H1 (cell line): ENCODE data around the gene RXRA. TPM values are rescaled to one million over a fixed set of nuclear protein-coding genes. Genes with fewer than 3 reads are reported as not detected.

ENCODE experiments used
- CTCF ChIA-PET: fragments of 300-600 bp; sonication (Branson Sonifier 250); formaldehyde crosslinking; loops from one replicate; lab custom pipeline; 2021; ENCODE audit not compliant: partially characterized antibody; lab: Charles Lee
- POLR2A ChIA-PET: fragments of 300-600 bp; sonication (Branson Sonifier 250); formaldehyde crosslinking; loops from one replicate; lab custom pipeline; 2021; ENCODE audit warnings: inconsistent platforms; ENCODE audit not compliant: partially characterized antibody; lab: Charles Lee
- DNase-seq, 2 experiments: peaks; one replicate each; pipeline versions ENCODE4 v3.0.0 to v3.0.0-alpha.2; 2010 to 2022; ENCODE audit warnings: low spot score in 2 of 2, low read depth in 1 of 2, mixed read lengths in 1 of 2
- FAIRE-seq: peaks from 2 replicates; lab custom pipeline; 2011; peaks lifted over from hg19 to GRCh38; lab: Jason Lieb, UNC
- H2AFZ ChIP-seq: 2 replicates; pipeline ENCODE4 v1.8.1; 2012; ENCODE audit warnings: low read length, inconsistent platforms
- H2AK5ac ChIP-seq: 2 replicates; pipeline ENCODE4 v1.6.1; 2013; ENCODE audit warnings: low read depth, low read length
- H2BK120ac ChIP-seq: replicated peaks from 2 replicates; pipeline ENCODE3; 2013; ENCODE audit warnings: low read depth, low read length, inconsistent platforms
- H2BK12ac ChIP-seq: 2 replicates; pipeline ENCODE4 v1.6.1; 2013; ENCODE audit warnings: low read depth, low read length
- H2BK15ac ChIP-seq: 2 replicates; pipeline ENCODE4 v1.6.1; 2013; ENCODE audit warnings: low read length
- H2BK20ac ChIP-seq: 2 replicates; pipeline ENCODE4 v1.6.1; 2013; ENCODE audit warnings: low read length
- H2BK5ac ChIP-seq: 2 replicates; pipeline ENCODE4 v1.6.1; 2013; ENCODE audit warnings: low read depth, low read length
- H3K14ac ChIP-seq: 2 replicates; pipeline ENCODE4 v1.6.1; 2013; ENCODE audit warnings: inconsistent platforms; ENCODE audit not compliant: insufficient read length
- H3K18ac ChIP-seq: 2 replicates; pipeline ENCODE4 v1.6.1; 2013; ENCODE audit warnings: low read length; ENCODE audit errors: extremely low read depth
- H3K23ac ChIP-seq: 2 replicates; pipeline ENCODE4 v1.6.1; 2013; ENCODE audit warnings: inconsistent platforms; ENCODE audit not compliant: insufficient read length
- H3K23me2 ChIP-seq: 2 replicates; pipeline ENCODE4 v1.6.1; 2013; ENCODE audit warnings: low read depth, low read length
- H3K27ac ChIP-seq: 2 replicates; pipeline ENCODE4 v1.6.1; 2011; ENCODE audit warnings: low read depth, low read length, inconsistent platforms
- H3K27me3 ChIP-seq, 4 experiments: replicated peaks in 1 of 4; 1 replicate in 1 of 4; 2 replicates in 3 of 4; pipeline versions ENCODE4 v1.6.1 to v1.8.1; 2011 to 2013; ENCODE audit warnings: low read length in 3 of 4, mild to moderate bottlenecking in 3 of 4, inconsistent platforms in 2 of 4, mixed read lengths in 2 of 4, moderate library complexity in 1 of 4; ENCODE audit not compliant: control insufficient read depth in 3 of 4, insufficient read depth in 3 of 4; ENCODE audit errors: extremely low read depth in 1 of 4
- H3K36me3 ChIP-seq, 4 experiments: 2 replicates each; pipeline versions ENCODE4 v1.6.1 to v1.8.1; 2011 to 2013; ENCODE audit warnings: mild to moderate bottlenecking in 4 of 4, low read length in 3 of 4, moderate library complexity in 2 of 4, control low read depth in 1 of 4, inconsistent platforms in 1 of 4; ENCODE audit not compliant: insufficient read depth in 4 of 4, control insufficient read depth in 2 of 4
- H3K4ac ChIP-seq: replicated peaks from 2 replicates; pipeline ENCODE3; 2013; ENCODE audit warnings: low read length, low read depth, mixed read lengths, inconsistent platforms; ENCODE audit not compliant: insufficient read length
- H3K4me1 ChIP-seq, 4 experiments: replicated peaks in 1 of 4; 1 replicate in 1 of 4; 2 replicates in 3 of 4; pipeline versions ENCODE4 v1.6.1 to v1.8.1; 2011 to 2013; ENCODE audit warnings: low read length in 3 of 4, inconsistent platforms in 2 of 4, mixed read lengths in 1 of 4; ENCODE audit not compliant: insufficient read depth in 4 of 4, control insufficient read depth in 3 of 4
- H3K4me2 ChIP-seq, 2 experiments: 2 replicates each; pipeline versions ENCODE4 v1.6.1 to v1.8.1; 2011 to 2013; ENCODE audit warnings: low read depth in 2 of 2, low read length in 2 of 2, control low read depth in 1 of 2, inconsistent platforms in 1 of 2, mild to moderate bottlenecking in 1 of 2; ENCODE audit not compliant: insufficient read depth in 1 of 2
- H3K4me3 ChIP-seq, 4 experiments: fragments of 200-600, 300-600 bp in 1 of 4; sonication (generic), shearing (Covaris generic), sonication (Bioruptor Twin) in 1 of 4; 2 replicates each; pipeline versions ENCODE4 v1.5.1 to v1.8.1; 2011 to 2016; ENCODE audit warnings: low read length in 4 of 4, low read depth in 3 of 4, control low read depth in 2 of 4, inconsistent platforms in 2 of 4, mild to moderate bottlenecking in 2 of 4, mixed read lengths in 1 of 4, moderate library complexity in 1 of 4; ENCODE audit not compliant: insufficient read depth in 2 of 4; ENCODE audit errors: extremely low read depth in 1 of 4
- H3K56ac ChIP-seq: replicated peaks from 2 replicates; pipeline ENCODE3; 2013; ENCODE audit warnings: low read depth, mild to moderate bottlenecking, mixed read lengths, low read length, inconsistent platforms; ENCODE audit not compliant: insufficient read length
- H3K79me1 ChIP-seq: 2 replicates; pipeline ENCODE4 v1.6.1; 2013; ENCODE audit warnings: low read depth, low read length, control low read depth
- H3K79me2 ChIP-seq, 2 experiments: 2 replicates each; pipeline versions ENCODE4 v1.6.1 to v1.8.1; 2012 to 2013; ENCODE audit warnings: low read length in 2 of 2, mild to moderate bottlenecking in 2 of 2, inconsistent platforms in 1 of 2; ENCODE audit not compliant: insufficient read depth in 2 of 2, control insufficient read depth in 1 of 2
- H3K9ac ChIP-seq, 4 experiments: replicated peaks in 1 of 4; 1 replicate in 1 of 4; 2 replicates in 3 of 4; pipeline versions ENCODE4 v1.6.1 to v1.8.1; 2011 to 2013; ENCODE audit warnings: low read depth in 3 of 4, low read length in 3 of 4, control low read depth in 2 of 4, mild to moderate bottlenecking in 2 of 4, moderate library complexity in 2 of 4, inconsistent platforms in 1 of 4; ENCODE audit errors: extremely low read depth in 1 of 4
- H3K9me3 ChIP-seq, 2 experiments: 2 replicates each; pipeline versions ENCODE4 v1.6.1 to v1.8.1; 2012 to 2013; ENCODE audit warnings: mild to moderate bottlenecking in 2 of 2, moderate library complexity in 2 of 2, control low read depth in 1 of 2, inconsistent platforms in 1 of 2, low read depth in 1 of 2, low read length in 1 of 2, mixed read lengths in 1 of 2; ENCODE audit not compliant: insufficient read depth in 2 of 2
- H4K20me1 ChIP-seq, 2 experiments: replicated peaks in 1 of 2; 2 replicates each; pipeline versions ENCODE3 to v1.8.1; 2011 to 2013; ENCODE audit warnings: inconsistent platforms in 2 of 2, low read length in 2 of 2, mild to moderate bottlenecking in 1 of 2; ENCODE audit not compliant: insufficient read depth in 2 of 2, control insufficient read depth in 1 of 2
- H4K5ac ChIP-seq: 2 replicates; pipeline ENCODE4 v1.6.1; 2013; ENCODE audit warnings: low read length, low read depth, mixed read lengths, inconsistent platforms; ENCODE audit not compliant: insufficient read length
- H4K8ac ChIP-seq: 2 replicates; pipeline ENCODE4 v1.8.0; 2013; ENCODE audit warnings: mild to moderate bottlenecking, moderate library complexity, low read length, inconsistent platforms; ENCODE audit not compliant: insufficient read depth; ENCODE audit errors: extremely low read depth
- H4K91ac ChIP-seq: replicated peaks from 2 replicates; pipeline ENCODE3; 2013; ENCODE audit warnings: low read length, mixed read lengths, inconsistent platforms; ENCODE audit not compliant: insufficient read length
- CBX5 ChIP-seq: fragments of 300-800, 300-1000 bp; sonication (generic); IDR thresholded peaks from 2 replicates; pipeline ENCODE4 v1.7.1; 2016; ENCODE audit warnings: antibody characterized with exemption, low read length, low read depth
- CHD2 ChIP-seq: IDR thresholded peaks from 2 replicates; pipeline ENCODE4 v1.6.1; 2012; ENCODE audit warnings: low read length, improper control_type of control experiment
- CTCF ChIP-seq, 3 experiments: IDR thresholded peaks; 1 replicate in 2 of 3; 2 replicates in 1 of 3; pipeline versions ENCODE4 v1.5.1 to v1.6.1; 2011; ENCODE audit warnings: low read length in 3 of 3, mild to moderate bottlenecking in 3 of 3, inconsistent platforms in 2 of 3, low read depth in 1 of 3, moderate library complexity in 1 of 3; ENCODE audit not compliant: insufficient read depth in 1 of 3; ENCODE audit errors: control extremely low read depth in 1 of 3
- EGR1 ChIP-seq: IDR thresholded peaks from 2 replicates; pipeline ENCODE4 v1.6.1; 2011; ENCODE audit warnings: low read depth, low read length, borderline replicate concordance
- USF2 ChIP-seq: IDR thresholded peaks from 2 replicates; pipeline ENCODE4 v1.6.1; 2011; ENCODE audit warnings: low read length, improper control_type of control experiment
- WGBS, 2 experiments: shearing (Covaris generic) in 1 of 2; methylation state at CpG; one replicate each; pipeline versions ENCODE4 v1.1.6 to v1.1.7; 2013 to 2015; ENCODE audit warnings: low lambda C conversion rate in 2 of 2, mixed read lengths in 2 of 2, inconsistent platforms in 1 of 2, low coverage in 1 of 2, missing lambda C conversion rate in 1 of 2; ENCODE audit not compliant: insufficient replicate concordance in 2 of 2, insufficient coverage in 1 of 2, insufficient read length in 1 of 2; ENCODE audit errors: extremely low coverage in 1 of 2, missing lambda C conversion rate in 1 of 2; 5-methylcytosine and 5-hydroxymethylcytosine counted together
- polyA plus RNA-seq, 7 experiments: library from polyadenylated mRNA; depleted of rRNA in 3 of 7; stranded (reverse) in 5 of 7; unstranded in 2 of 7; fragments of >200 nt in 5 of 7; fragments of 200-250 nt in 2 of 7; gene quantifications; 1 replicate in 5 of 7; 2 replicates in 1 of 7; 4 replicates in 1 of 7; pipeline versions ENCODE4 v1.2.1 to v1.2.3, GENCODE V29; 2011 to 2013; ENCODE audit warnings: missing spikeins in 2 of 7, mixed read lengths in 2 of 7
- total RNA-seq: library from RNA; stranded (reverse); fragmentation: NEBNext Ultra II Directional; extraction: Animal tissue kit (Norgen Biotek cat#: 25700); gene quantifications from 2 replicates; pipeline ENCODE4 v1.2.1, GENCODE V29; 2021

RXRA gene
- total and polyA plus RNA-seq, 2 of the 8 experiments (the other 6 are each of a cell fraction or from before 2014, with no cell fraction given), result 9.8 to 29.4 TPM

- no peak overlapping the region for H3K23ac ChIP-seq
- H3K4me2 ChIP-seq, result no peak overlapping the region
- ChIA-PET POLR2A (no interaction called here), CTCF (interaction anchor here (1.0 to 2.6 kb wide), 7 partner anchors 13 to 190 kb away, joined by 3 to 11 read pairs (median 4); no protein-coding TSS in a partner anchor)
- H2BK15ac ChIP-seq, result no peak overlapping the region
- no peak overlapping the region for H3K27ac ChIP-seq
- no peak for FAIRE-seq
- H4K5ac ChIP-seq, result no peak overlapping the region
- H2BK120ac ChIP-seq, result no peak overlapping the region
- no peaks in the 10 kb centered on the region for H3K36me3 ChIP-seq
- H3K79me1 ChIP-seq, result peaks cover 13% of the 10 kb centered on the region
- no peak overlapping the region for H3K4ac ChIP-seq
- no peak overlapping the region for H3K9ac ChIP-seq
- peaks cover 0 to 34% of the 10 kb centered on the region in 2 experiments; a peak in 2 of 4 replicates for H3K79me2 ChIP-seq
- H2BK5ac ChIP-seq, result no peak overlapping the region; the same call in 1 of the 2 replicates
- no peak overlapping the region for H2AK5ac ChIP-seq
- no peak overlapping the region for H3K4me3 ChIP-seq
- H3K27me3 ChIP-seq, result no peaks in the 10 kb centered on the region
- no peaks in the 10 kb centered on the region for H3K23me2 ChIP-seq
- 96% methylated on average over 14 of the region's 14 CpGs; no CpG with 5 or more reads in 1 of the 2 experiments for WGBS, 2 experiments
- no peak overlapping the region for H3K56ac ChIP-seq
- H3K14ac ChIP-seq, result no peak overlapping the region
- no peak overlapping the region for H4K8ac ChIP-seq
- no peak overlapping the region for H2BK20ac ChIP-seq
- no peak for TF ChIP-seq CBX5
- TF ChIP-seq CTCF (IDR thresholded peaks at IDR 0.05; ENCODE audit: control extremely low read depth in 1 of 3, insufficient read depth in 1 of 3, low read depth in 1 of 3, low read length in 3 of 3), result no peak
- TF ChIP-seq EGR1, result no peak
- no peak for TF ChIP-seq CHD2
- TF ChIP-seq USF2, result no peak
- no peaks in the 10 kb centered on the region; a peak in 1 of 7 replicates for H3K4me1 ChIP-seq
- no peak for DNase-seq
- no peak overlapping the region for H2AFZ ChIP-seq
- H3K18ac ChIP-seq, result no peak overlapping the region
- peaks cover 16 to 37% of the 10 kb centered on the region in 2 experiments for H4K20me1 ChIP-seq
- no peaks in the 10 kb centered on the region for H3K9me3 ChIP-seq
- H4K91ac ChIP-seq, result no peak overlapping the region
- no peak overlapping the region for H2BK12ac ChIP-seq
Observed at GRCh38 chr9:134360897-134361296, 34.6 kb downstream of the RXRA start.
